T-cell (primary cell): ENCODE measurements around the gene DSCAML1. TPM values are rescaled to one million over a fixed set of nuclear protein-coding genes. Genes with fewer than 3 reads are reported as not detected.

Experiments
- ATAC-seq, 4 experiments: fragments of 200-7000 bp in 3 of 4; fragments of 150-1000 bp in 1 of 4; cut with Tn5 transposase; replicated peaks in 1 of 4; 1 replicate in 3 of 4; 2 replicates in 1 of 4; pipeline ENCODE4 v1.10.0; 2021; ENCODE audit warnings: moderate library complexity in 3 of 4, mild to moderate bottlenecking in 2 of 4, moderate number of reproducible peaks in 1 of 4
- CTCF ChIA-PET, 2 donors: fragments of 300-600 bp; sonication (Branson Sonifier 250); formaldehyde crosslinking; loops; one replicate each; lab custom pipeline; 2022; ENCODE audit warnings: antibody characterized with exemption in 2 of 2; lab: Charles Lee
- POLR2A ChIA-PET, 2 donors: fragments of 300-600 bp; sonication (Branson Sonifier 250); formaldehyde crosslinking; loops; one replicate each; lab custom pipeline; 2022; ENCODE audit warnings: antibody characterized with exemption in 2 of 2; lab: Charles Lee
- DNase-seq, 35 experiments: peaks; one replicate each; pipeline versions ENCODE4 v3.0.0 to v3.0.0-alpha.2; 2013 to 2023
- H3K27ac ChIP-seq: one replicate; pipeline ENCODE4 v1.5.1; 2013; ENCODE audit warnings: low read length
- H3K27me3 ChIP-seq, 2 experiments: replicated peaks in 1 of 2; 1 replicate in 1 of 2; 2 replicates in 1 of 2; pipeline versions ENCODE4 v1.6.1 to v1.7.0; 2013; ENCODE audit warnings: low read length in 1 of 2, mixed read lengths in 1 of 2; ENCODE audit not compliant: control insufficient read depth in 2 of 2, insufficient read depth in 2 of 2; ENCODE audit errors: extremely low read depth in 1 of 2
- H3K36me3 ChIP-seq, 2 donors: 1 replicate in 1 of 2; 2 replicates in 1 of 2; pipeline versions ENCODE4 v1.6.1 to v1.7.0; 2013; ENCODE audit warnings: low read length in 1 of 2; ENCODE audit not compliant: control insufficient read depth in 2 of 2, insufficient read depth in 1 of 2; ENCODE audit errors: extremely low read depth in 1 of 2
- H3K4me1 ChIP-seq, 2 experiments: 1 replicate in 1 of 2; 2 replicates in 1 of 2; pipeline versions ENCODE4 v1.6.1 to v1.7.0; 2013; ENCODE audit warnings: low read length in 2 of 2, mixed read lengths in 1 of 2; ENCODE audit not compliant: insufficient read depth in 2 of 2, control insufficient read depth in 1 of 2; ENCODE audit errors: extremely low read depth in 1 of 2
- H3K4me3 ChIP-seq, 2 donors: 1 replicate in 1 of 2; 2 replicates in 1 of 2; pipeline versions ENCODE4 v1.5.1 to v1.7.0; 2013; ENCODE audit warnings: mild to moderate bottlenecking in 2 of 2, low read length in 1 of 2, moderate library complexity in 1 of 2; ENCODE audit not compliant: control insufficient read depth in 1 of 2; ENCODE audit errors: extremely low read depth in 1 of 2
- H3K9me3 ChIP-seq: 2 replicates; pipeline ENCODE4 v1.7.0; 2013
- H3K27ac Mint-ChIP-seq, 2 donors: one replicate each; pipeline ENCODE4 v1.8.0; 2020 to 2021; ENCODE audit warnings: mild to moderate bottlenecking in 2 of 2, mixed read lengths in 2 of 2
- H3K27me3 Mint-ChIP-seq, 2 donors: one replicate each; pipeline ENCODE4 v1.8.0; 2021 to 2022; ENCODE audit warnings: mixed read lengths in 2 of 2
- H3K36me3 Mint-ChIP-seq: one replicate; pipeline ENCODE4 v1.8.0; 2021; ENCODE audit warnings: mixed read lengths
- H3K4me1 Mint-ChIP-seq, 3 donors: one replicate each; pipeline ENCODE4 v1.8.0; 2020 to 2022; ENCODE audit warnings: mixed read lengths in 3 of 3, mild to moderate bottlenecking in 1 of 3
- H3K4me3 Mint-ChIP-seq, 3 donors: one replicate each; pipeline ENCODE4 v1.8.0; 2020 to 2022; ENCODE audit warnings: mild to moderate bottlenecking in 3 of 3, mixed read lengths in 3 of 3, moderate library complexity in 3 of 3
- H3K9me3 Mint-ChIP-seq, 3 donors: one replicate each; pipeline ENCODE4 v1.8.0; 2020 to 2022; ENCODE audit warnings: mixed read lengths in 3 of 3
- WGBS: methylation state at CpG from one replicate; pipeline ENCODE4 v1.1.5; 2013; ENCODE audit warnings: missing lambda C conversion rate; ENCODE audit not compliant: insufficient coverage; 5-methylcytosine and 5-hydroxymethylcytosine counted together
- total RNA-seq, 35 experiments: library from RNA in 6 of 35; stranded (reverse) in 6 of 35; fragments of 120-200 nt in 1 of 35; gene quantifications; one replicate each; pipeline versions ENCODE4 v1.2.1 to v1.2.4 and lab custom pipeline; 2013 to 2026

DSCAML1 gene
- total RNA-seq, 5 donors from 2014 or later (not counting 1 experiment from before 2014, with no cell fraction given), result 0.15 to 2.4 (median 0.96) TPM

GRCh38 chr11:117441146-117441975, 355.7 kb downstream of the DSCAML1 start:
- Histone ChIP-seq H3K27me3 (peaks cover 0 to 70% of the 10 kb centered on the region in 2 experiments), H3K27ac (no peak overlapping the region), H3K9me3 (no peaks in the 10 kb centered on the region), H3K4me1 (no peaks in the 10 kb centered on the region), H3K36me3 (no peaks in the 10 kb centered on the region), H3K4me3 (no peak overlapping the region)
- no peaks in the 10 kb centered on the region for H3K9me3 Mint-ChIP-seq
- H3K27me3 Mint-ChIP-seq, result peaks cover 33 to 42% of the 10 kb centered on the region in 2 donors
- no peak overlapping the region for H3K27ac Mint-ChIP-seq
- POLR2A ChIA-PET, result no interaction called here
- ATAC-seq (no peak), DNase-seq (no peak)
- H3K4me3 Mint-ChIP-seq, result no peak overlapping the region
- 94% methylated on average over 14 of the region's 14 CpGs for WGBS
- no peaks in the 10 kb centered on the region for H3K4me1 Mint-ChIP-seq
- no peaks in the 10 kb centered on the region for H3K36me3 Mint-ChIP-seq
- CTCF ChIA-PET, result no interaction called here

- Mint-ChIP-seq H3K9me3 (no peaks in the 10 kb centered on the region), H3K4me1 (no peaks in the 10 kb centered on the region), H3K4me3 (no peak overlapping the region), H3K27ac (no peak overlapping the region), H3K27me3 (peaks cover 33 to 45% of the 10 kb centered on the region in 2 donors), H3K36me3 (no peaks in the 10 kb centered on the region)
- H3K27me3 ChIP-seq, result peaks cover 0 to 76% of the 10 kb centered on the region in 2 experiments
- ChIA-PET CTCF (no interaction called here), POLR2A (no interaction called here)
- no peaks in the 10 kb centered on the region for H3K36me3 ChIP-seq
- no peak overlapping the region for H3K27ac ChIP-seq
- DNase-seq, result no peak
- no peaks in the 10 kb centered on the region for H3K4me1 ChIP-seq
- no peak for ATAC-seq
- H3K9me3 ChIP-seq, result no peaks in the 10 kb centered on the region
- no peak overlapping the region for H3K4me3 ChIP-seq
- 85% methylated on average over 7 of the region's 8 CpGs for WGBS
Observed at GRCh38 chr11:117440258-117440657, 356.8 kb downstream of the DSCAML1 start.

DNA sequence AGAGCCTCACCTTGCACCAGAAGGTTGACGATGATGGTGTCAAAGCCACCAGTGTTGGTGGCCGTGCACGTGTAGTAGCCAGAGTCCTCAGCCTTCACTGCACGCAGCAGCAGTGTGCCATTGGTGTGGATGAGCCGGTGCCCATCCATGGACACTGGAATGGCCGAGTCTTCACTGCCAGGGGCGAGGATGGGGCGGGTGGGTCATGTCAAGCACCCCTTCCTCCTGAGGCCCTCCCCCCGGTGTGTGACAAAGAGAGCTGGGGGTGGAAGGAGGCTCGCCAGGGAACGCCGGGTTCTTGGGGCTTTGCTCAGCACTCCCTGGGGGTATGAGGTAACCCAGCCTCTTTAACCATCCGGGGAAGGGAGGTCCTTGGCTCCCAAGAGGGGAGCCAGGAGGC, 357.8 kb downstream of the DSCAML1 start:
- no peak overlapping the region for H3K4me3 ChIP-seq
- ATAC-seq (no peak), DNase-seq (no peak)
- Mint-ChIP-seq H3K27ac (no peak overlapping the region), H3K4me3 (no peak overlapping the region), H3K27me3 (peaks cover 32 to 42% of the 10 kb centered on the region in 2 donors), H3K4me1 (no peaks in the 10 kb centered on the region), H3K9me3 (no peaks in the 10 kb centered on the region), H3K36me3 (no peaks in the 10 kb centered on the region)
- CTCF ChIA-PET, result no interaction called here
- H3K27ac ChIP-seq, result no peak overlapping the region
- H3K36me3 ChIP-seq, result no peaks in the 10 kb centered on the region
- H3K9me3 ChIP-seq, result no peaks in the 10 kb centered on the region
- 85% methylated on average over 4 of the region's 13 CpGs for WGBS
- H3K4me1 ChIP-seq, result no peaks in the 10 kb centered on the region
- peaks cover 0 to 68% of the 10 kb centered on the region in 2 experiments for H3K27me3 ChIP-seq
- POLR2A ChIA-PET, result no interaction called here

GRCh38 chr11:117438371-117439000, 358.5 kb downstream of the DSCAML1 start:
- H3K27me3 Mint-ChIP-seq, result peaks cover 26 to 37% of the 10 kb centered on the region in 2 donors
- H3K4me1 ChIP-seq, result no peaks in the 10 kb centered on the region
- no peaks in the 10 kb centered on the region for H3K9me3 ChIP-seq
- ChIA-PET POLR2A (no interaction called here), CTCF (no interaction called here)
- WGBS, result 61% methylated on average over 11 of the region's 17 CpGs
- no peaks in the 10 kb centered on the region for H3K4me1 Mint-ChIP-seq
- H3K27ac Mint-ChIP-seq, result no peak overlapping the region
- H3K27me3 ChIP-seq, result peaks cover 0 to 60% of the 10 kb centered on the region in 2 experiments
- ATAC-seq (no peak), DNase-seq (no peak)
- no peaks in the 10 kb centered on the region for H3K36me3 Mint-ChIP-seq
- no peaks in the 10 kb centered on the region for H3K36me3 ChIP-seq
- no peak overlapping the region for H3K27ac ChIP-seq
- no peak overlapping the region for H3K4me3 Mint-ChIP-seq
- no peaks in the 10 kb centered on the region for H3K9me3 Mint-ChIP-seq
- H3K4me3 ChIP-seq, result no peak overlapping the region

- no peaks in the 10 kb centered on the region for H3K36me3 ChIP-seq
- POLR2A ChIA-PET, result no interaction called here
- ATAC-seq (no peak), DNase-seq (no peak)
- H3K27me3 Mint-ChIP-seq, result peaks cover 22 to 32% of the 10 kb centered on the region in 2 donors
- no peak overlapping the region for H3K4me3 Mint-ChIP-seq
- H3K4me1 Mint-ChIP-seq, result no peaks in the 10 kb centered on the region
- 83% methylated on average over 14 of the region's 14 CpGs for WGBS
- CTCF ChIA-PET, result no interaction called here
- no peak overlapping the region for H3K27ac Mint-ChIP-seq
- peaks cover 0 to 53% of the 10 kb centered on the region in 2 experiments for H3K27me3 ChIP-seq
- H3K27ac ChIP-seq, result no peak overlapping the region
- H3K4me1 ChIP-seq, result no peaks in the 10 kb centered on the region
- no peaks in the 10 kb centered on the region for H3K9me3 ChIP-seq
- H3K36me3 Mint-ChIP-seq, result no peaks in the 10 kb centered on the region
- no peaks in the 10 kb centered on the region for H3K9me3 Mint-ChIP-seq
- no peak overlapping the region for H3K4me3 ChIP-seq
Observed at GRCh38 chr11:117437791-117438130, 359.3 kb downstream of the DSCAML1 start.

DNA sequence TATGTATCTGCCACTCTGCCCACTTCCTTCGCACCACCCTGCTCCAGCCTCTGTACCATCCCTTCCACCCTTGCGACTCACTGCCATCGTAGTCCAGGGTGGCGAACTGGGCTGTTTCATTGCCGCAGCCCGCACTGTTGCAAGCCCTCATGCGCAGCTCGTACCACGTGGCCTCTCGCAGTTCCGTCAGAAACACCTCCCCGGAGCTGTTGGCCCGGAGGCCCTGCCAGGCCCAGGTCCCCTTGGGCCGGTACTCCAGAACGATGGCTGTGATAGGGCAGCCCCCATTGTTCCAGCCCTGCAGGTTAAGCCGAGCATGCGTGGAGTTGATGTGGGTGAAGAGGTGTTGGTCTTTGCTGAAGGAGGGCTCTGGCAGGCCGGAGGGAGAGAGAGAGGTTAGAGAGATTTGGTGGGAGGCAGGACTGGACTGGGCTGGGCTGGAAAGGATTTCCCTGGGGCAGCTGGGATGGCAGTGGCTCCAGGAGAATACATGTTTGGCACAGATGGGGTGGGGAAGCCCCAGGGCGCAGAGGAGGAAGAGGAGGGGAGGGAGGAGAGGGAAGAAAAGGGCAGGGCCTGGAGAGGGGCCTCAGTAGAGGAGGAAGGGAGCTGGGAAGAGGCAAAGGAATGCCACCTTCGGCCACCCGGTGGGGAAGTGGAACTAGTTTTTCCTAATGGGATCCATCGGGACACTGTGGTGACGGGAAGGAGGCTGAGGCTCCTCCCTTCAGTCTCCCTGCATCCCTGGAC, 359.8 kb downstream of the DSCAML1 start:
- Histone ChIP-seq H3K27ac (no peak overlapping the region), H3K36me3 (no peaks in the 10 kb centered on the region), H3K9me3 (no peaks in the 10 kb centered on the region), H3K4me1 (no peaks in the 10 kb centered on the region), H3K27me3 (peaks cover 0 to 48% of the 10 kb centered on the region in 2 experiments), H3K4me3 (no peak overlapping the region)
- H3K27ac Mint-ChIP-seq, result no peak overlapping the region
- 91% methylated on average over 18 of the region's 23 CpGs for WGBS
- no peaks in the 10 kb centered on the region for H3K36me3 Mint-ChIP-seq
- POLR2A ChIA-PET, result no interaction called here
- H3K4me1 Mint-ChIP-seq, result no peaks in the 10 kb centered on the region
- CTCF ChIA-PET, result no interaction called here
- no peak overlapping the region for H3K4me3 Mint-ChIP-seq
- peaks cover 20 to 30% of the 10 kb centered on the region in 2 donors for H3K27me3 Mint-ChIP-seq
- H3K9me3 Mint-ChIP-seq, result no peaks in the 10 kb centered on the region
- DNase-seq, result no peak
- no peak for ATAC-seq
